ENCODE data around the gene SCN4A. TPM values are rescaled to one million over a fixed set of nuclear protein-coding genes. Genes with fewer than 3 reads are reported as not detected.
"Not testable (repeated sequence)": the region's sequence is repeated elsewhere in the genome, so short reads cannot be mapped to it uniquely, and the experiment has no call there.

SCN4A gene
- 3.9 TPM for polyA plus RNA-seq (2013, experiment 1 of 2)
- 3.8 TPM for polyA plus RNA-seq (2013, experiment 2 of 2)

GRCh38 chr17:63972796-63973195 lies at the start of gene SCN4A:
TSS of gene SCN4A (minus strand) at chr17:63972918. CDS start at chr17:63972841, 77 bp downstream.
- H2BK120ac ChIP-seq (ENCODE audit: low read depth, low read length), result no peak within 1 kb of the TSS
- H3K4ac ChIP-seq (ENCODE audit: low read length), result peak within 1 kb of the TSS; percentile 44
- no peak within 1 kb of the TSS for H3K27ac ChIP-seq (replicated peaks; ENCODE audit: low read length)
- peaks cover 0 to 2% of the 10 kb centered on the region in 2 donors for H3K9me3 ChIP-seq (replicated peaks in 1 of 2; ENCODE audit: control insufficient read depth in 2 of 2, insufficient read depth in 1 of 2, low read depth in 1 of 2, low read length in 2 of 2)
- peak within 1 kb of the TSS; percentile 61 for H3K23ac ChIP-seq (ENCODE audit: low read depth, low read length, poor library complexity)
- DNase-seq (ENCODE audit: low spot score), result no peak
- peaks cover 0 to 2% of the 10 kb centered on the region in 2 donors for H3K4me1 ChIP-seq (ENCODE audit: control insufficient read depth in 2 of 2, insufficient read depth in 1 of 2, low read depth in 1 of 2, low read length in 2 of 2)
- H2AFZ ChIP-seq (ENCODE audit: low read length), result no peak within 1 kb of the TSS
- H2BK15ac ChIP-seq (ENCODE audit: low read length), result peak within 1 kb of the TSS; percentile 59
- no CpG with 5 or more reads among the region's 14 CpGs for WGBS, 2 donors (ENCODE audit: extremely low coverage in 2 of 2, insufficient read length in 2 of 2, insufficient replicate concordance in 1 of 2)
- H3K79me1 ChIP-seq (ENCODE audit: low read depth, low read length), result peaks cover 2% of the 10 kb centered on the region
- peaks cover 0 to 1% of the 10 kb centered on the region in 2 donors for H3K36me3 ChIP-seq (replicated peaks in 1 of 2; ENCODE audit: control insufficient read depth in 2 of 2, insufficient read depth in 2 of 2, low read length in 2 of 2)
- peak within 1 kb of the TSS; percentile 54 for H3K18ac ChIP-seq (ENCODE audit: low read length)
- peak within 1 kb of the TSS; percentile 82 for H3K14ac ChIP-seq (ENCODE audit: low read length)
- no peak within 1 kb of the TSS for H2BK5ac ChIP-seq (ENCODE audit: low read length)
- peak within 1 kb of the TSS; percentile 38 for H2AK5ac ChIP-seq (ENCODE audit: low read depth, low read length)
- H3K4me2 ChIP-seq (ENCODE audit: insufficient read depth, low read length, poor library complexity, severe bottlenecking), result no peak within 1 kb of the TSS
- no peak within 1 kb of the TSS for H3K4me3 ChIP-seq (ENCODE audit: low read length in 2 of 2)
- H3K27me3 ChIP-seq (ENCODE audit: control insufficient read depth in 3 of 3, insufficient read depth in 3 of 3, low read depth in 1 of 3, low read length in 3 of 3), result peaks cover 0 to 21% (median 0%) of the 10 kb centered on the region in 3 experiments
- H4K91ac ChIP-seq (ENCODE audit: low read depth, low read length, poor library complexity), result no peak within 1 kb of the TSS
- H2BK12ac ChIP-seq (ENCODE audit: low read length), result no peak within 1 kb of the TSS
- peak within 1 kb of the TSS; percentile 54 for H3K9ac ChIP-seq (ENCODE audit: low read depth, low read length, poor library complexity)
- H4K8ac ChIP-seq (ENCODE audit: low read depth, low read length), result peak within 1 kb of the TSS; percentile 74

GRCh38 chr17:64020056-64020766 lies 47.5 kb upstream of the SCN4A start, which contains the start of gene ICAM2:
TSS of gene ICAM2 (minus strand) at chr17:64020633. CDS start at chr17:64006691, 13,942 bp downstream.
- Histone ChIP-seq H2AFZ (ENCODE audit: low read length) (peak within 1 kb of the TSS; percentile 60), H3K27me3 (ENCODE audit: control insufficient read depth in 3 of 3, insufficient read depth in 3 of 3, low read depth in 1 of 3, low read length in 3 of 3) (peaks cover 0 to 7% (median 0%) of the 10 kb centered on the region in 3 experiments), H3K23ac (ENCODE audit: low read depth, low read length, poor library complexity) (no peak within 1 kb of the TSS), H3K79me1 (ENCODE audit: low read depth, low read length) (no peaks in the 10 kb centered on the region), H2BK120ac (ENCODE audit: low read depth, low read length) (no peak within 1 kb of the TSS), H2BK15ac (ENCODE audit: low read length) (no peak within 1 kb of the TSS), H3K4me1 (ENCODE audit: control insufficient read depth in 2 of 2, insufficient read depth in 1 of 2, low read depth in 1 of 2, low read length in 2 of 2) (peaks cover 0 to 2% of the 10 kb centered on the region in 2 donors), H3K18ac (ENCODE audit: low read length) (peak within 1 kb of the TSS; percentile 60), H2BK5ac (ENCODE audit: low read length) (no peak within 1 kb of the TSS), H3K9ac (ENCODE audit: low read depth, low read length, poor library complexity) (no peak within 1 kb of the TSS), H3K4me3 (ENCODE audit: low read length in 2 of 2) (no peak within 1 kb of the TSS), H4K8ac (ENCODE audit: low read depth, low read length) (no peak within 1 kb of the TSS), H3K14ac (ENCODE audit: low read length) (peak within 1 kb of the TSS; percentile 75), H3K36me3 (replicated peaks in 1 of 2; ENCODE audit: control insufficient read depth in 2 of 2, insufficient read depth in 2 of 2, low read length in 2 of 2) (no peaks in the 10 kb centered on the region), H3K4me2 (ENCODE audit: insufficient read depth, low read length, poor library complexity, severe bottlenecking) (no peak within 1 kb of the TSS), H3K4ac (ENCODE audit: low read length) (no peak within 1 kb of the TSS), H3K9me3 (replicated peaks in 1 of 2; ENCODE audit: control insufficient read depth in 2 of 2, insufficient read depth in 1 of 2, low read depth in 1 of 2, low read length in 2 of 2) (no peaks in the 10 kb centered on the region), H4K91ac (ENCODE audit: low read depth, low read length, poor library complexity) (no peak within 1 kb of the TSS), H2BK12ac (ENCODE audit: low read length) (no peak within 1 kb of the TSS), H2AK5ac (ENCODE audit: low read depth, low read length) (no peak within 1 kb of the TSS), H3K27ac (replicated peaks; ENCODE audit: low read length) (no peak within 1 kb of the TSS)
- no peak for DNase-seq (ENCODE audit: low spot score)
- no CpG with 5 or more reads among the region's 23 CpGs for WGBS, 2 donors (ENCODE audit: extremely low coverage in 2 of 2, insufficient read length in 2 of 2, insufficient replicate concordance in 1 of 2)

- not testable (repeated sequence) for H3K9ac ChIP-seq (ENCODE audit: low read depth, low read length, poor library complexity); H2AFZ ChIP-seq (ENCODE audit: low read length); H3K36me3 ChIP-seq (replicated peaks in 1 of 2; ENCODE audit: control insufficient read depth in 2 of 2, insufficient read depth in 2 of 2, low read length in 2 of 2); H2BK15ac ChIP-seq (ENCODE audit: low read length); H3K27ac ChIP-seq (replicated peaks; ENCODE audit: low read length); H3K79me1 ChIP-seq (ENCODE audit: low read depth, low read length); H2BK12ac ChIP-seq (ENCODE audit: low read length); H2AK5ac ChIP-seq (ENCODE audit: low read depth, low read length); H3K14ac ChIP-seq (ENCODE audit: low read length); H3K23ac ChIP-seq (ENCODE audit: low read depth, low read length, poor library complexity); H3K18ac ChIP-seq (ENCODE audit: low read length); H2BK120ac ChIP-seq (ENCODE audit: low read depth, low read length); H3K4me1 ChIP-seq (ENCODE audit: control insufficient read depth in 2 of 2, insufficient read depth in 1 of 2, low read depth in 1 of 2, low read length in 2 of 2); H3K4me3 ChIP-seq (ENCODE audit: low read length in 2 of 2); H3K4ac ChIP-seq (ENCODE audit: low read length); H3K4me2 ChIP-seq (ENCODE audit: insufficient read depth, low read length, poor library complexity, severe bottlenecking); H2BK5ac ChIP-seq (ENCODE audit: low read length); H4K8ac ChIP-seq (ENCODE audit: low read depth, low read length); H4K91ac ChIP-seq (ENCODE audit: low read depth, low read length, poor library complexity); DNase-seq (ENCODE audit: low spot score); H3K27me3 ChIP-seq (ENCODE audit: control insufficient read depth in 3 of 3, insufficient read depth in 3 of 3, low read depth in 1 of 3, low read length in 3 of 3); H3K9me3 ChIP-seq (replicated peaks in 1 of 2; ENCODE audit: control insufficient read depth in 2 of 2, insufficient read depth in 1 of 2, low read depth in 1 of 2, low read length in 2 of 2)
- no CpG with 5 or more reads among the region's 9 CpGs for WGBS, 2 donors (ENCODE audit: extremely low coverage in 2 of 2, insufficient read length in 2 of 2, insufficient replicate concordance in 1 of 2)
Observed at GRCh38 chr17:64019551-64019961, 46.8 kb upstream of the SCN4A start.

- Histone ChIP-seq H3K27me3 (ENCODE audit: control insufficient read depth in 3 of 3, insufficient read depth in 3 of 3, low read depth in 1 of 3, low read length in 3 of 3) (peaks cover 0 to 7% (median 0%) of the 10 kb centered on the region in 3 experiments), H3K27ac (replicated peaks; ENCODE audit: low read length) (no peak overlapping the region), H2AFZ (ENCODE audit: low read length) (no peak overlapping the region), H4K91ac (ENCODE audit: low read depth, low read length, poor library complexity) (no peak overlapping the region), H3K4me2 (ENCODE audit: insufficient read depth, low read length, poor library complexity, severe bottlenecking) (no peak overlapping the region), H4K8ac (ENCODE audit: low read depth, low read length) (no peak overlapping the region), H3K4me1 (ENCODE audit: control insufficient read depth in 2 of 2, insufficient read depth in 1 of 2, low read depth in 1 of 2, low read length in 2 of 2) (peaks cover 0 to 2% of the 10 kb centered on the region in 2 donors), H2BK12ac (ENCODE audit: low read length) (no peak overlapping the region), H3K14ac (ENCODE audit: low read length) (no peak overlapping the region), H3K79me1 (ENCODE audit: low read depth, low read length) (no peaks in the 10 kb centered on the region), H3K36me3 (replicated peaks in 1 of 2; ENCODE audit: control insufficient read depth in 2 of 2, insufficient read depth in 2 of 2, low read length in 2 of 2) (no peaks in the 10 kb centered on the region), H2BK120ac (ENCODE audit: low read depth, low read length) (no peak overlapping the region), H3K23ac (ENCODE audit: low read depth, low read length, poor library complexity) (no peak overlapping the region), H3K4ac (ENCODE audit: low read length) (no peak overlapping the region), H3K9ac (ENCODE audit: low read depth, low read length, poor library complexity) (no peak overlapping the region), H2BK15ac (ENCODE audit: low read length) (no peak overlapping the region), H2AK5ac (ENCODE audit: low read depth, low read length) (no peak overlapping the region), H3K4me3 (ENCODE audit: low read length in 2 of 2) (no peak overlapping the region), H3K9me3 (replicated peaks in 1 of 2; ENCODE audit: control insufficient read depth in 2 of 2, insufficient read depth in 1 of 2, low read depth in 1 of 2, low read length in 2 of 2) (no peaks in the 10 kb centered on the region), H2BK5ac (ENCODE audit: low read length) (no peak overlapping the region), H3K18ac (ENCODE audit: low read length) (no peak overlapping the region)
- no peak for DNase-seq (ENCODE audit: low spot score)
- WGBS, 2 donors (ENCODE audit: extremely low coverage in 2 of 2, insufficient read length in 2 of 2, insufficient replicate concordance in 1 of 2), result no CpG with 5 or more reads among the region's 2 CpGs
Observed at GRCh38 chr17:64017381-64017980, 44.8 kb upstream of the SCN4A start.
